NCI-H82 (cell line): ENCODE measurements around the gene RECK.
"Not testable (repeated sequence)": the region's sequence is repeated elsewhere in the genome, so short reads cannot be mapped to it uniquely, and the experiment has no call there.

Experiments
- DNase-seq: peaks from one replicate; lab custom pipeline; 2025; lab: John Stamatoyannopoulos, UW

RECK gene

GRCh38 chr9:36118201-36118600, 81.5 kb downstream of the RECK start:
- no peak for DNase-seq

- no peak for DNase-seq
These were observed 82.0 kb downstream of the RECK start for GRCh38 chr9:36118706-36119105.

DNA sequence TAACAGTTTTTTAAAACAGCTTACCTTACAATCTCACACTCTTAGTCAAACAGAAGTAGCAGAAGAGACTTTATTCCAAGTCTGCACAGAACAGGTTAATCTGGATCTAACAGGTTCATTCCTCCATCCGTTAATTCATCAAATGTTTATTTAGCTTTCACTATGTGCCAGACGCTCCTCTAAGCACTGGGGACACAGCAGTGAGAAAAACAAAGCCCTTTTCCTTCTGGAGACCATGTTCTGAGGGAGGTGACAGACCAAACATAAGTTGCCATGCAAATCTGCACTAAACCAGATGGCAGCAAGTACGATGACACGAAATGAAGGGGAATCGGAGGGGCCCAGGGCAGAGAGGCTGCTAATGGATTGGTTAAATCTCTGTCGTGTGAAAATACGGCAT, 82.8 kb downstream of the RECK start:
- peak; percentile 5 for DNase-seq

GRCh38 chr9:36120705-36121104, 84.0 kb downstream of the RECK start:
- no peak for DNase-seq

DNA sequence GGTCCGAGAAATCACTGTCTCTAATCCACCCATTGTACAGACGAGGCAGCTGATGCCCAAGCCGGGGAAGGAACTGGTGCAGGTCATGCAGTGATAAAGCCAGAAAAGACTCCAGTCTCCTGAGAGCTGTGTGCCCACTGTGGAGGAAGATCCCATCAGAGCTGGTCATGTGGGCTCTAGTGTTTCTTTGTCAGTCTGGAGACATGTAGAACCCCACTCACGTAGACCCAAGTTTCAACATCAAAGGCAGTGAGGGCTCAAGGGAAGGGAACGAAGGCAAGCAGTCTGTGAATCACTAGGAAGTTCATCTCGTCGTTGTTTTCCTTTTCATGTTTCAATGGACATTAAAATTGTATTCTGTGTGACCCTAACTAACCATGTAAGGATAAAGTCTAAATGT, 85.3 kb downstream of the RECK start:
- DNase-seq = no peak

DNA sequence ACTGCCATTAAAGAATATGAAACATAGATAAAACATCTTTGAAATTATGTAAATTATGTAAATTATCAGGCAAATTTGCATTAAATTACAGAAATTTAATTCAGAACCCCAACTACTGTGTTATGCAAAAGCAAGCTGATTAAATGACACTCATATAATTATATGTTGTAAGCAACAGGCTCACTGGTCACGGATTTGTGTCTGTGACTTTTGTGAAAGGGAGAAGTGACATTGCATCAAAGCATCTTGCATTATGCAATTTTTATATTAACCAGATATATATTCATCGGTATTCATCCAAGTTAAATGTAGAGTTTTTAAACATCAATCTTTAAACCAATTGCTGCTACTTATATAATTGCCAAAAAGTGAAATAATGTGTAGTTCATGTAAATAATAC, 86.8 kb downstream of the RECK start:
- DNase-seq = no peak

GRCh38 chr9:36125062-36125855, 88.5 kb downstream of the RECK start:
- DNase-seq = no peak

- no peak for DNase-seq
These were observed 89.5 kb downstream of the RECK start for GRCh38 chr9:36126016-36126730.

DNA sequence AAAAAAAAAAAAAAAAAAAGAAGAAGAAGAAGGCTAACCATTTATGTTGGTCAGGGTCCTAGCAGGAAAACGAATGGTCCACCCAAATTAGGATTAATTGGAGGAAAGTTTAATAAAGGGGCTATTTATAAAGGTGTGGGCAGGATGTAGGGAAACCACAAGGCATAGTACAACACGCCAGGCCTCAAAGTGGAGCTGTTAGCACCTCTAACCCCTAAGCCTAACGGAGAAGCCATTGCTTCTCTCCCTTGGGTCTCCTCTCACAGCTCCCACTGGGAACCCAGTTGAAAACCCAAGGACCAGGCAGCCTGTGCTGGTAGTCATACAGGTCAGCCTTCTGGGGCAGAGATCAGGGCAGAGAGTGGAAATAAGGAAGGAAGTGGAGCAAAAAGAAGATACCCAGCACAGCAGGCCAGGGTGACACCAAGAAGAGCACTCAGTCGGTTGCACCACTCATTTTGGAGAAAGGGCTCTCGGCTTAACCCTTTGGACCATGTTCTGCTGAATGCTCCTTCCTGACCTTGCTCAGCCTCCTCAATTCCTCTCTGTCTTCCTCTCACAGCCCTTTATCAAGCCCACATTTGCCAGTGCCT, 91.0 kb downstream of the RECK start:
- DNase-seq = no peak

DNA sequence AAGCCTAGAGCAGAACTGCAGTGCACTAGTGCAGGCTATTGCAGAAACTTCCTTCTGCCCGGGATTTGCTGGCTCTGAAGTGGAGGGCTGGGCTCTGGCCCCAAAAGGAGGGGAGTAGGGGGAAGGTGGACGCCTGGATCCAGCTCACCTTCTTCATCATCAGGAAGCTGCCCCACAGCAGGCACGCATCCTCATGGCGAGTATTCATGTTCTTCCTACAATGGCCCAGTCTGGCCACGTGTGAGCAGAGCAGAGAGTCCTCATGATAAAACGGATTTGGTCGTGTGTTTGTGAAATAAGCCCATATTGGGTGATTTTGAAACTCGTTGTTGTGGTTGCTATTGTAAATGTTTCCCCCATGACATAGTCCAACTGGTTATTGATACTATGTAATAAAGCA, 91.6 kb downstream of the RECK start:
- DNase-seq = no peak

DNA sequence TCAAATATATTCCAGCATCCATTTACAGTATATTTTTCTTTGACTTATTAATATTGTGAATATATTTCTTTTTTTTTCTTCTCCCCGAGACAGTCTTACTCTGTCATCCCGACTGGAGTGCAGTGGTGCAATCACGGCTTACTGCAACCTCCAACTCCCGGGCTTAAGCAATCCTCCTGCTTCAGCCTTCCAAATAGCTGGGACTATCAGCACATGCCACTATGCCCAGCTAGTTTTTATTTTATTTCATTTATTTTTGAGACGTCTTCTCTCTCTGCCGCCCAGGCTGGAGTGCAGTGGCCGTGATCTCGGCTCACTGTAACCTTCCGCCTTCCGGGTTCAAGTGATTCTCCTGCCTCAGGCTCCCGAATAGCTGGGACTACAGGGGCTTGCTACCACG, 92.4 kb downstream of the RECK start:
- no peak for DNase-seq

GRCh38 chr9:36131666-36132065, 95.0 kb downstream of the RECK start:
- not testable (repeated sequence) for DNase-seq

GRCh38 chr9:36132086-36132485, 95.4 kb downstream of the RECK start:
- DNase-seq = no peak

- DNase-seq = no peak
These were observed 98.2 kb downstream of the RECK start for GRCh38 chr9:36134761-36135505.

GRCh38 chr9:36135741-36136271, 99.1 kb downstream of the RECK start:
- DNase-seq = no peak

DNA sequence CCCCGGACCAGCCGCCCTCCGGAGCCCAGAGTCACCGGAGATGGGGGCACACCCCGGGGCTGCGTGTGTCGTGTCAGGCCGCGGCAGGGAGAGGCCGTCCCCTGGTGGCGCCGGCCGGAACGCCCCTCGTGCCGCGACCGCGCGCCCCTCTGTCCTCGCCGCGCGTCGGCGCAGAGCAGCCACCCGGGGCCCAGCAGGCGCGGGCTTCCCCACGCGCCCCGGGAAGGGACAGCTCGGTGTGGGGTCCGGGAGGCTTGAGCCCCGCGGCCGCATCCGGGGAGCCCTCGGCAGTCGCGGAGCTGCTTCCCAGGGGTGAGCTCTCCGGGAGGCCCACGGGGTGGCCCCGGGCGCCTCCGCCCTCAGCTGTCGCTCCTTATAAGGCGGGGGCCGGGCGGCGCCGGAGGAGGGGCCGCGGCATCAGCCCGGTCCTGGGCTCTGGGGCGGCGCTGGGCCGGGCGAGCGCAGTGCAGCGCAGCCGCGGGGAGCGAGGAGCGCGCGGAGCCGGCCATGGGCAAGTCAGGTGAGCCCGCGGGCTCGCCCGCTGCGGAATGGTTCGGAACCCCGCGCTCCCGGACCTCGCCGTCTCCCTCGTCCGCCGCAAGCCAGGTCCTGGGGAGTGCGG, 99.7 kb downstream of the RECK start, which contains the start of gene GLIPR2:
Gene GLIPR2 (plus strand): TSS at position 462 of the 622 bp plus-strand sequence. CDS start 46 bp downstream, at position 508.
- DNase-seq = peak; percentile 77

GRCh38 chr9:36136894-36137391, 100.2 kb downstream of the RECK start:
- no peak for DNase-seq

DNA sequence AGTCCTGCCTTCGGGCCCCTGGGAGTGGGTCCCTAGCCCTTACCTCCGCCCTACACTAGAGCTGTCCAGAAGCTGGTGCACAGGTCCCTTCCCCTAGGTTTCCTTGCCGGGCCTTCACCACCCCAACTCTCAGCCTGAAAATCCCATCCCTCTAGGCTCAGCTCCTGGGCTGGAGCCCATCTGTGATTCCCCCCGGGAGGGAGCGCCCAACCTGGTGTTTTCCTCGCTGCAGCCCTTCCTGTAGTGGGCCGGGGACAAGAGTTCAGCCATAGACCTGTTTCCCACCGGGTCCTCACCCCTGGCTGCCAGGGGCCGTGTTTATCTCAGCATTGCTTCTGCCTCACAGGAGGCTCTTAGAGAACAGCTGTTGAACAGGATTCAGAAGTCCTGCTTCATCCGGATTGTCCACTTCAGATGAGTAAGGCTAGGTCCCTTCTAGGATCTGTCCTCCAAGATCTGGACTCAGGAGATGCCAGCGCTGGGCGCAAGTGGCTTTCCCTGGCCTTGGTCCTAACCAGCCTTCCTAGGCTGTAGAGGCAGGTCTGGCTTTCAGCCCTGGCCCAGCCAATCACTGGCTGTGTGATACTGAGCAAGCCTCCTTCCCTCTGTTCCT, 100.8 kb downstream of the RECK start:
- DNase-seq = peak; percentile 63

DNA sequence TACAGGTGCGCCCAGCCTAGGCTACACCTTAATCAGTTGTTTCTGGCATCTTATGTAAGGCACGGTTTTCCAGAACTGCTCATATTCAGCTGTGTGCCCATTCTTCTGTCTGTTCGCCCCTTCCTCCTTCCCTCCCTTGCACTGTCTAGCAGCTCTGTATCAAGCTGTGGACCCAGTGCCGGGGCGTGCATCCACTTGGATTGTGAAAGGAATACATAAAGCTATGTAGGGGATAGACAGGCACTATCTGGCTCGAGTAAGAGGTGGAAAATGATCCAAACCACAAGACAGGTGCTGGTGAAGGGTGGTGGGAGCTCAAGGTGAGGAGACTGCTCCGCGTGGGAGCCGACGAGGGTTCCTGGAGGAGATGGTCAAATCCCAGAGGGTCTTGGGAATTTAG, 101.8 kb downstream of the RECK start:
- no peak for DNase-seq

- no peak for DNase-seq
These were observed 102.2 kb downstream of the RECK start for GRCh38 chr9:36138901-36139300.
